ENCODE data around the gene BAIAP3.

Gene BAIAP3

GRCh38 chr16:1299868-1300203, 33.6 kb upstream of the BAIAP3 start:
- TF ChIP-seq CTCF (IDR thresholded peaks at IDR 0.05; ENCODE audit: insufficient read depth, low read length, missing control alignments), result no peak
- H3K4me3 ChIP-seq (ENCODE audit: low read depth, low read length), result no peak overlapping the region
- POLR2A ChIA-PET, result no interaction called here
- CTCF ChIA-PET, result interaction anchor here (0.8 to 3.7 kb wide), 6 partner anchors 9 to 34 kb away, joined by 3 to 30 read pairs (median 6); no protein-coding TSS in a partner anchor
- no peak for DNase-seq (ENCODE audit: low read depth, low spot score)

- CTCF ChIA-PET, result interaction anchor here (0.8 to 3.7 kb wide), 8 partner anchors 11 to 177 kb away, joined by 3 to 30 read pairs (median 4); no protein-coding TSS in a partner anchor
- H3K4me3 ChIP-seq (ENCODE audit: low read depth, low read length), result no peak overlapping the region
- POLR2A ChIA-PET, result no interaction called here
- peak; percentile 93 for TF ChIP-seq CTCF (IDR thresholded peaks at IDR 0.05; ENCODE audit: insufficient read depth, low read length, missing control alignments)
- no peak for DNase-seq (ENCODE audit: low read depth, low spot score)
Measured at GRCh38 chr16:1300664-1301476, 32.6 kb upstream of the BAIAP3 start.

- no peak overlapping the region for H3K4me3 ChIP-seq (ENCODE audit: low read depth, low read length)
- TF ChIP-seq CTCF (IDR thresholded peaks at IDR 0.05; ENCODE audit: insufficient read depth, low read length, missing control alignments), result no peak
- POLR2A ChIA-PET, result no interaction called here
- CTCF ChIA-PET, result interaction anchor here (1.1 to 3.7 kb wide), 5 partner anchors 11 to 177 kb away, joined by 3 to 30 read pairs (median 5); no protein-coding TSS in a partner anchor
- DNase-seq (ENCODE audit: low read depth, low spot score), result no peak
Measured at GRCh38 chr16:1301562-1301961, 31.9 kb upstream of the BAIAP3 start.

- no peak for DNase-seq (ENCODE audit: low read depth, low spot score)
- ChIA-PET POLR2A (no interaction called here), CTCF (interaction anchor here (0.7 to 2.1 kb wide), 3 partner anchors 9 to 16 kb away, joined by 3 to 6 read pairs (median 3); no protein-coding TSS in a partner anchor)
- H3K4me3 ChIP-seq (ENCODE audit: low read depth, low read length), result no peak overlapping the region
- no peak for TF ChIP-seq CTCF (IDR thresholded peaks at IDR 0.05; ENCODE audit: insufficient read depth, low read length, missing control alignments)
Measured at GRCh38 chr16:1305823-1306222, 27.6 kb upstream of the BAIAP3 start.

- ChIA-PET POLR2A (no interaction called here), CTCF (no interaction called here)
- TF ChIP-seq CTCF (IDR thresholded peaks at IDR 0.05; ENCODE audit: insufficient read depth, low read length, missing control alignments), result no peak
- no peak overlapping the region for H3K4me3 ChIP-seq (ENCODE audit: low read depth, low read length)
- DNase-seq (ENCODE audit: low read depth, low spot score), result no peak
Measured at GRCh38 chr16:1306334-1306733, 27.1 kb upstream of the BAIAP3 start.

GRCh38 chr16:1308036-1308976, 25.1 kb upstream of the BAIAP3 start:
- no peak for TF ChIP-seq CTCF (IDR thresholded peaks at IDR 0.05; ENCODE audit: insufficient read depth, low read length, missing control alignments)
- peak overlapping the region; percentile 57 for H3K4me3 ChIP-seq (ENCODE audit: low read depth, low read length)
- CTCF ChIA-PET, result no interaction called here
- POLR2A ChIA-PET, result interaction anchor here (1.6 kb wide), 1 partner anchor 112 kb away, joined by 9 read pairs; the partner anchor contains the start of gene UQCC4
- DNase-seq (ENCODE audit: low read depth, low spot score), result no peak
